Colonic mucosa (tissue), 4 donors: ENCODE data around the gene UBE2M. TPM values are rescaled to one million over a fixed set of nuclear protein-coding genes. Genes with fewer than 3 reads are reported as not detected.

Experiments used
- DNase-seq: peaks from one replicate; pipeline ENCODE4 v3.0.0-alpha.2; 2020
- H3K27ac ChIP-seq: fragments of 200-600 bp; one replicate; pipeline ENCODE4 v1.8.0; 2021
- H3K27me3 ChIP-seq: fragments of 200-600 bp; one replicate; pipeline ENCODE4 v1.8.0; 2021
- H3K36me3 ChIP-seq: fragments of 200-600 bp; one replicate; pipeline ENCODE4 v1.8.0; 2021
- H3K4me1 ChIP-seq: fragments of 200-600 bp; one replicate; pipeline ENCODE4 v1.8.0; 2021; ENCODE audit warnings: mild to moderate bottlenecking
- H3K4me3 ChIP-seq: fragments of 200-600 bp; one replicate; pipeline ENCODE4 v1.8.0; 2021
- H3K9ac ChIP-seq, 2 donors: one replicate each; pipeline ENCODE4 v1.7.0; 2013; ENCODE audit warnings: control low read depth in 2 of 2, low read depth in 2 of 2, low read length in 2 of 2
- H3K9me3 ChIP-seq: fragments of 200-600 bp; one replicate; pipeline ENCODE4 v1.8.0; 2021
- intact Hi-C: fragments of 100-400 bp; cut with DNase I; formaldehyde crosslinking; loops from one replicate; pipeline ENCODE4 v1.14.1; 2022
- total RNA-seq, 2 donors: library from RNA; stranded (reverse); fragmentation: NEBNext Ultra II Directional in 1 of 2; extraction: Animal tissue kit (Norgen Biotek cat#: 25700) in 1 of 2; gene quantifications; one replicate each; pipeline ENCODE4 v1.2.1, GENCODE V29; 2021
- TF ChIP-seq, protein P1 (sequence below): fragments of 200-600 bp; IDR thresholded peaks from one replicate; pipeline ENCODE4 v1.8.0; 2022; ENCODE audit warnings: antibody characterized with exemption, mild to moderate bottlenecking
- donor health status: healthy.
- donor health status: DM: no; HTN: no; CAD: no.
- donor health status: DM: no; HTN: no; CAD: no.

The UBE2M gene
- total RNA-seq, 2 donors from 2014 or later: 63.0 to 79.4 TPM

- peaks cover 31% of the 10 kb centered on the region for H3K36me3 ChIP-seq
- no peak for DNase-seq
- no peak overlapping the region for H3K27ac ChIP-seq
- H3K27me3 ChIP-seq: no peaks in the 10 kb centered on the region
- H3K4me1 ChIP-seq: peaks cover 22% of the 10 kb centered on the region
- TF ChIP-seq, protein P1, sequence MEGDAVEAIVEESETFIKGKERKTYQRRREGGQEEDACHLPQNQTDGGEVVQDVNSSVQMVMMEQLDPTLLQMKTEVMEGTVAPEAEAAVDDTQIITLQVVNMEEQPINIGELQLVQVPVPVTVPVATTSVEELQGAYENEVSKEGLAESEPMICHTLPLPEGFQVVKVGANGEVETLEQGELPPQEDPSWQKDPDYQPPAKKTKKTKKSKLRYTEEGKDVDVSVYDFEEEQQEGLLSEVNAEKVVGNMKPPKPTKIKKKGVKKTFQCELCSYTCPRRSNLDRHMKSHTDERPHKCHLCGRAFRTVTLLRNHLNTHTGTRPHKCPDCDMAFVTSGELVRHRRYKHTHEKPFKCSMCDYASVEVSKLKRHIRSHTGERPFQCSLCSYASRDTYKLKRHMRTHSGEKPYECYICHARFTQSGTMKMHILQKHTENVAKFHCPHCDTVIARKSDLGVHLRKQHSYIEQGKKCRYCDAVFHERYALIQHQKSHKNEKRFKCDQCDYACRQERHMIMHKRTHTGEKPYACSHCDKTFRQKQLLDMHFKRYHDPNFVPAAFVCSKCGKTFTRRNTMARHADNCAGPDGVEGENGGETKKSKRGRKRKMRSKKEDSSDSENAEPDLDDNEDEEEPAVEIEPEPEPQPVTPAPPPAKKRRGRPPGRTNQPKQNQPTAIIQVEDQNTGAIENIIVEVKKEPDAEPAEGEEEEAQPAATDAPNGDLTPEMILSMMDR: no peak
- intact Hi-C loops: no loop called here
- no peak overlapping the region for H3K9ac ChIP-seq
- H3K4me3 ChIP-seq: no peak overlapping the region
- H3K9me3 ChIP-seq: no peaks in the 10 kb centered on the region
Measured at GRCh38 chr19:58550362-58551122, 7.9 kb downstream of the UBE2M start.

- no peaks in the 10 kb centered on the region for H3K27me3 ChIP-seq
- H3K36me3 ChIP-seq: peaks cover 31% of the 10 kb centered on the region
- no peaks in the 10 kb centered on the region for H3K9me3 ChIP-seq
- no peak overlapping the region for H3K9ac ChIP-seq
- H3K4me1 ChIP-seq: peaks cover 20% of the 10 kb centered on the region
- TF ChIP-seq, protein P1: no peak
- intact Hi-C loops: no loop called here
- DNase-seq: no peak
- no peak overlapping the region for H3K4me3 ChIP-seq
- no peak overlapping the region for H3K27ac ChIP-seq
Measured at GRCh38 chr19:58549664-58550361, 8.6 kb downstream of the UBE2M start.

- TF ChIP-seq, protein P1: no peak
- intact Hi-C loops: no loop called here
- Histone ChIP-seq H3K9me3 (no peaks in the 10 kb centered on the region), H3K4me3 (no peak overlapping the region), H3K9ac (no peak overlapping the region), H3K27ac (no peak overlapping the region), H3K27me3 (no peaks in the 10 kb centered on the region), H3K36me3 (peaks cover 31% of the 10 kb centered on the region), H3K4me1 (peaks cover 17% of the 10 kb centered on the region)
- no peak for DNase-seq
Measured at GRCh38 chr19:58548859-58549663, 9.3 kb downstream of the UBE2M start.

DNA sequence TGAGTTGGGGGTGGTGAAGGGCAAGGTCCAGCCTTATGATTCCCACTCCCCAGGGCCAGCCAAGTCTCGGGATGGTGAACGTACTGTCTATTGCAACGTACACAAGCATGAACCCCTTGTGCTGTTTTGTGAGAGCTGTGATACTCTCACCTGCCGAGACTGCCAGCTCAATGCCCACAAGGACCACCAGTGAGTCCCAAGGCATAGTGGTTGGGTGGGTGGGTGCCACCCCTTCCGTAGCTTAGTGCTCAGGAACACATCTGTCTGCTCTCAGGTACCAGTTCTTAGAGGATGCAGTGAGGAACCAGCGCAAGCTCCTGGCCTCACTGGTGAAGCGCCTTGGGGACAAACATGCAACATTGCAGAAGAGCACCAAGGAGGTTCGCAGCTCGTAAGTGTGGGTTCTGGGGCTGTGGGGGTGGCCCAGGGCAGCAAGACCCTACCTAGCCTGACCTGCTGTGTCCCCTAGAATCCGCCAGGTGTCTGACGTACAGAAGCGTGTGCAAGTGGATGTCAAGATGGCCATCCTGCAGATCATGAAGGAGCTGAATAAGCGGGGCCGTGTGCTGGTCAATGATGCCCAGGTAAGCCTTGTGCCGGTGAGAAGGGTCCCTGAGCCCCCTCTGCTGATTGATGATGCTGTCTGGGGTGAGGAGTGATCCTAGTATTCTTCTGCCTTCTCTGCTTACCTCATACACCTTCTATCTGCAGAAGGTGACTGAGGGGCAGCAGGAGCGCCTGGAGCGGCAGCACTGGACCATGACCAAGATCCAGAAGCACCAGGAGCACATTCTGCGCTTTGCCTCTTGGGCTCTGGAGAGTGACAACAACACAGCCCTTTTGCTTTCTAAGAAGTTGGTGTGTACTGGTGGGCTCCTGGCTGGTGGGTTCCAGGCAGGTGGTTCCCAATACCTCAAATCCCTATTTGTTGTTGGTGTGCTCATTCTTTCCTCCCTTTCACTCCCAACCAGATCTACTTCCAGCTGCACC lies 10.8 kb downstream of the UBE2M start:
- H3K4me3 ChIP-seq: no peak overlapping the region
- peaks cover 13% of the 10 kb centered on the region for H3K4me1 ChIP-seq

More for the DNA sequence above, 10.8 kb downstream of the UBE2M start:
- H3K27me3 ChIP-seq: no peaks in the 10 kb centered on the region
- H3K36me3 ChIP-seq: peaks cover 31% of the 10 kb centered on the region
- no peak for DNase-seq
- H3K9me3 ChIP-seq: no peaks in the 10 kb centered on the region
- H3K27ac ChIP-seq: no peak overlapping the region
- TF ChIP-seq, protein P1: no peak
- H3K9ac ChIP-seq: no peak overlapping the region
- intact Hi-C loops: no loop called here
